HEK293 (cell line): ENCODE data around the gene TPD52L2.

Experiments used
- SETDB1 ChIP-seq: IDR thresholded peaks from one replicate; pipeline ENCODE4 v1.6.1; 2017; ENCODE audit warnings: mild to moderate bottlenecking, low read length, moderate library complexity, mixed read lengths; ENCODE audit not compliant: insufficient read length
- TCF7L2 ChIP-seq: IDR thresholded peaks from 2 replicates; pipeline ENCODE4 v1.6.1; 2011; ENCODE audit warnings: low read depth, mild to moderate bottlenecking, inconsistent platforms, low read length, moderate library complexity, borderline replicate concordance
- ZNF24 ChIP-seq: fragments of 450-650 bp; formaldehyde crosslinking; IDR thresholded peaks from 2 replicates; pipeline ENCODE4 v1.5.1; 2016; ENCODE audit warnings: missing biosample characterization, missing genetic modification characterization
- ZNF274 ChIP-seq, 2 experiments: fragments of 200-500 bp in 1 of 2; fragments of 450-650 bp in 1 of 2; sonication (Bioruptor generic) in 1 of 2; formaldehyde crosslinking in 1 of 2; IDR thresholded peaks; 2 replicates each; pipeline versions ENCODE4 v1.5.1 to v1.6.1; 2014 to 2016; ENCODE audit warnings: borderline replicate concordance in 1 of 2, inconsistent platforms in 1 of 2, low read length in 1 of 2, missing biosample characterization in 1 of 2, missing genetic modification characterization in 1 of 2
- ZNF366 ChIP-seq: fragments of 450-650 bp; formaldehyde crosslinking; conservative IDR thresholded peaks from 2 replicates; pipeline ENCODE4 v1.5.1; 2016; ENCODE audit warnings: missing biosample characterization, missing genetic modification characterization
- ZNF513 ChIP-seq: fragments of 450-650 bp; IDR thresholded peaks from 2 replicates; pipeline ENCODE4 v1.5.1; 2018; ENCODE audit warnings: missing biosample characterization, missing genetic modification characterization
- ZNF561 ChIP-seq: fragments of 450-650 bp; IDR thresholded peaks from 2 replicates; pipeline ENCODE4 v1.5.1; 2018; ENCODE audit warnings: missing biosample characterization, missing genetic modification characterization, borderline replicate concordance
- ZNF629 ChIP-seq: fragments of 450-650 bp; formaldehyde crosslinking; IDR thresholded peaks from 2 replicates; pipeline ENCODE4 v1.5.1; 2017; ENCODE audit warnings: missing biosample characterization, missing genetic modification characterization
- ZNF785 ChIP-seq: fragments of 450-650 bp; formaldehyde crosslinking; IDR thresholded peaks from 2 replicates; pipeline ENCODE4 v1.5.1; 2016; ENCODE audit warnings: missing biosample characterization, missing genetic modification characterization
- TF ChIP-seq, protein P1 (sequence below): fragments of 450-650 bp; formaldehyde crosslinking; IDR thresholded peaks from 2 replicates; pipeline ENCODE4 v1.5.1; 2016; ENCODE audit warnings: missing biosample characterization, missing genetic modification characterization
- TF ChIP-seq, protein P2 (sequence below): fragments of 450-650 bp; formaldehyde crosslinking; IDR thresholded peaks from 2 replicates; pipeline ENCODE4 v1.5.1; 2016; ENCODE audit warnings: missing biosample characterization, missing genetic modification characterization, low read depth

- TF ChIP-seq SETDB1 (no peak), ZNF561 (tag by site-specific recombination) (no peak), ZNF274 (IDR thresholded peaks at IDR 0.05; ENCODE audit: low read length) (no peak), ZNF274 (tag by site-specific recombination; IDR thresholded peaks at IDR 0.05; ENCODE audit: borderline replicate concordance) (no peak), ZNF629 (tag by site-specific recombination) (no peak), ZNF366 (tag by site-specific recombination) (no peak), ZNF24 (no peak), ZNF785 (tag by site-specific recombination) (no peak), TCF7L2 (no peak), ZNF513 (tag by site-specific recombination) (no peak)
- TF ChIP-seq, protein P1, sequence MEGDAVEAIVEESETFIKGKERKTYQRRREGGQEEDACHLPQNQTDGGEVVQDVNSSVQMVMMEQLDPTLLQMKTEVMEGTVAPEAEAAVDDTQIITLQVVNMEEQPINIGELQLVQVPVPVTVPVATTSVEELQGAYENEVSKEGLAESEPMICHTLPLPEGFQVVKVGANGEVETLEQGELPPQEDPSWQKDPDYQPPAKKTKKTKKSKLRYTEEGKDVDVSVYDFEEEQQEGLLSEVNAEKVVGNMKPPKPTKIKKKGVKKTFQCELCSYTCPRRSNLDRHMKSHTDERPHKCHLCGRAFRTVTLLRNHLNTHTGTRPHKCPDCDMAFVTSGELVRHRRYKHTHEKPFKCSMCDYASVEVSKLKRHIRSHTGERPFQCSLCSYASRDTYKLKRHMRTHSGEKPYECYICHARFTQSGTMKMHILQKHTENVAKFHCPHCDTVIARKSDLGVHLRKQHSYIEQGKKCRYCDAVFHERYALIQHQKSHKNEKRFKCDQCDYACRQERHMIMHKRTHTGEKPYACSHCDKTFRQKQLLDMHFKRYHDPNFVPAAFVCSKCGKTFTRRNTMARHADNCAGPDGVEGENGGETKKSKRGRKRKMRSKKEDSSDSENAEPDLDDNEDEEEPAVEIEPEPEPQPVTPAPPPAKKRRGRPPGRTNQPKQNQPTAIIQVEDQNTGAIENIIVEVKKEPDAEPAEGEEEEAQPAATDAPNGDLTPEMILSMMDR (tag by site-specific recombination), result no peak
- TF ChIP-seq, protein P2, sequence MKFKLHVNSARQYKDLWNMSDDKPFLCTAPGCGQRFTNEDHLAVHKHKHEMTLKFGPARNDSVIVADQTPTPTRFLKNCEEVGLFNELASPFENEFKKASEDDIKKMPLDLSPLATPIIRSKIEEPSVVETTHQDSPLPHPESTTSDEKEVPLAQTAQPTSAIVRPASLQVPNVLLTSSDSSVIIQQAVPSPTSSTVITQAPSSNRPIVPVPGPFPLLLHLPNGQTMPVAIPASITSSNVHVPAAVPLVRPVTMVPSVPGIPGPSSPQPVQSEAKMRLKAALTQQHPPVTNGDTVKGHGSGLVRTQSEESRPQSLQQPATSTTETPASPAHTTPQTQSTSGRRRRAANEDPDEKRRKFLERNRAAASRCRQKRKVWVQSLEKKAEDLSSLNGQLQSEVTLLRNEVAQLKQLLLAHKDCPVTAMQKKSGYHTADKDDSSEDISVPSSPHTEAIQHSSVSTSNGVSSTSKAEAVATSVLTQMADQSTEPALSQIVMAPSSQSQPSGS (tag by site-specific recombination), result no peak
These were observed 8.5 kb downstream of the TPD52L2 start for GRCh38 chr20:63873477-63873971.
